ENCODE measurements around the gene FAM163B. TPM values are rescaled to one million over a fixed set of nuclear protein-coding genes. Genes with fewer than 3 reads are reported as not detected.

Gene FAM163B
- total RNA-seq, 1 experiment from 2014 or later: not detected

DNA sequence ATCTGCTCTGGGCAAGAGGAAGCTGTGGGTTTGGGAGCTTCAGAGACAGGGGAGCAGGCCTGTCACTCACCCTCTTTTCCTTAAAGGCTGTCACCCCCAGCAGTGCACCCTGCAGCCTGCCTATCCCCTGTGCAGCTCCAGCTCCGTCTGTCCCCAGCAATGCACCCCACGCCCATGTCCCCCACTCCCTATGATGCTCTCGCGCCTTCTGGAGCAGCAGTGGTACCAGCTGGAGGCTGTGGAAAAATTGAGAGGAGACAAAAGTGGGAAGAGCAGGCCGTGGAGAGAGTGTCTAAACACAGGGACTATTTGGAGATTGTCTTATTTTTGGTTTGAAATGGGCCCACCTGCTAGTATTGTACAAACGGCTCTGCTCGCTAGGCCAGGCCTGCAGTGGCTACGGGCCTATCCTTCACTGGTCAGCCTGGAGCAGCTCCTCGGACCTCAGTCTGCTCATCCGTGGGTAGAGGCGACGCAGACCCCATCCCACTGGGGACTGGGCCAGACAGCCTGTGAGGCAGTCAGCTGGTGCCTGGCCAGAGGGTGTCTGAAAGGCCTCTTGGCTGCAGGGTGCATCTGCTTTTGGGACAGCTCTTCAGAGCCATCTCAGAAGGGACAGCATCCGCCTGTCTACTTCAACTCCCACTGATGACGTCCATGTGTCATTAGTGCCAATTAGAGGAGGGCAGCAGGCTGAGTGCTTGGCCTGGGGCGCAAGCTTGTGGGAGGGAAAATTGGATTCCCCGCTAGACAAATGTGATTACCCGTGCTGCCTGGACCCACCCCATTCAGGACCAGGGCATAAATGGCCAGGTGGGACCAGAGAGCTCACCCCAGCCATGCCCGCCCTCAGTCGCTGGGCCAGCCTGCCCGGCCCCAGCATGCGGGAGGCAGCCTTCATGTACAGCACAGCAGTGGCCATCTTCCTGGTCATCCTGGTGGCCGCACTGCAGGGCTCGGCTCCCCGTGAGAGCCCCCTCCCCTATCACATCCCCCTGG lies 26.6 kb upstream of the FAM163B start, which contains the start of gene DBH:
Gene DBH, plus strand, starts transcription at position 831 of the 999 bp plus-strand sequence. Its CDS starts 9 bp downstream, at position 840.
- TF ChIP-seq, protein P1, sequence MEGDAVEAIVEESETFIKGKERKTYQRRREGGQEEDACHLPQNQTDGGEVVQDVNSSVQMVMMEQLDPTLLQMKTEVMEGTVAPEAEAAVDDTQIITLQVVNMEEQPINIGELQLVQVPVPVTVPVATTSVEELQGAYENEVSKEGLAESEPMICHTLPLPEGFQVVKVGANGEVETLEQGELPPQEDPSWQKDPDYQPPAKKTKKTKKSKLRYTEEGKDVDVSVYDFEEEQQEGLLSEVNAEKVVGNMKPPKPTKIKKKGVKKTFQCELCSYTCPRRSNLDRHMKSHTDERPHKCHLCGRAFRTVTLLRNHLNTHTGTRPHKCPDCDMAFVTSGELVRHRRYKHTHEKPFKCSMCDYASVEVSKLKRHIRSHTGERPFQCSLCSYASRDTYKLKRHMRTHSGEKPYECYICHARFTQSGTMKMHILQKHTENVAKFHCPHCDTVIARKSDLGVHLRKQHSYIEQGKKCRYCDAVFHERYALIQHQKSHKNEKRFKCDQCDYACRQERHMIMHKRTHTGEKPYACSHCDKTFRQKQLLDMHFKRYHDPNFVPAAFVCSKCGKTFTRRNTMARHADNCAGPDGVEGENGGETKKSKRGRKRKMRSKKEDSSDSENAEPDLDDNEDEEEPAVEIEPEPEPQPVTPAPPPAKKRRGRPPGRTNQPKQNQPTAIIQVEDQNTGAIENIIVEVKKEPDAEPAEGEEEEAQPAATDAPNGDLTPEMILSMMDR (IDR thresholded peaks at IDR 0.05; ENCODE audit: insufficient read depth in 1 of 2, low read depth in 1 of 2, low read length in 1 of 2, severe bottlenecking in 1 of 2, unreplicated experiment in 1 of 2): no peak
- Histone ChIP-seq H3K27me3 (replicated peaks; ENCODE audit: control insufficient read depth, insufficient read depth, low read length) (no peaks in the 10 kb centered on the region; the same call in 1 of the 2 replicates), H3K36me3 (ENCODE audit: control insufficient read depth, insufficient read depth, low read length) (no peaks in the 10 kb centered on the region), H3K4me1 (no peaks in the 10 kb centered on the region), H3K9me3 (no peaks in the 10 kb centered on the region), H3K4me3 (ENCODE audit: low read depth, low read length) (no peak within 1 kb of the TSS)
- H3K27me3 Mint-ChIP-seq (ENCODE audit: insufficient read depth, unreplicated experiment): peaks cover 27% of the 10 kb centered on the region
- no peak within 1 kb of the TSS for H3K27ac Mint-ChIP-seq (ENCODE audit: unreplicated experiment)
- CTCF ChIA-PET: no interaction called here
- H3K4me1 Mint-ChIP-seq (ENCODE audit: low read depth, unreplicated experiment): no peaks in the 10 kb centered on the region
- peaks cover 4% of the 10 kb centered on the region for H3K36me3 Mint-ChIP-seq (ENCODE audit: insufficient read depth, unreplicated experiment)
- no peak within 1 kb of the TSS for H3K4me3 Mint-ChIP-seq (ENCODE audit: unreplicated experiment)
- no TSS peak for BruUV-seq (replicated peaks)
- intact Hi-C loops (cut with micrococcal nuclease; ENCODE audit: unreplicated experiment): no loop called here
- no peak for DNase-seq
- no peaks in the 10 kb centered on the region for H3K9me3 Mint-ChIP-seq (ENCODE audit: unreplicated experiment)
- POLR2A ChIA-PET: no interaction called here

DNA sequence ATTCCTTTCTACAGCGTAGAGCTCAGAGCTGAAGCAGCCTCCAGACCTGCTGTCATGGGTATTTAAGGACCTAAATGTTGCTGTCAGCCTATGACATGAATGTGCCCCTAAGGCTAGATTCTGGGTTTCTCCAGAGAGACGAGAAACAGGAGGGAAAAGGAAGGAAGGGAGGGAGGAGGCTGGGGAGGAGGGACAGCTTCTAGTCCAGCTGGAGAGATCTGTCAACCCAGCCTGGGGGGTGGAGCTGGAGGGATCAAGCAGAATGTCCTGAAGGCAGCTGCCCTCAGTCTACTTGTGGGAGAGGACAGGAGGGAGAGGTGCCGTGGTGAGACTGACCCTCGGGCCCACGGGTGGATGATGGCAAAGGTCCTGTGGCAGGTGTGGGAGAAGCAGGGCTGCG lies 25.9 kb upstream of the FAM163B start:
- no peaks in the 10 kb centered on the region for H3K4me1 Mint-ChIP-seq (ENCODE audit: low read depth, unreplicated experiment)
- H3K27ac Mint-ChIP-seq (ENCODE audit: unreplicated experiment): no peak overlapping the region
- no peak overlapping the region for H3K4me3 Mint-ChIP-seq (ENCODE audit: unreplicated experiment)
- intact Hi-C loops (cut with micrococcal nuclease; ENCODE audit: unreplicated experiment): no loop called here
- peaks cover 4% of the 10 kb centered on the region for H3K36me3 Mint-ChIP-seq (ENCODE audit: insufficient read depth, unreplicated experiment)
- Histone ChIP-seq H3K9me3 (no peaks in the 10 kb centered on the region), H3K27me3 (replicated peaks; ENCODE audit: control insufficient read depth, insufficient read depth, low read length) (no peaks in the 10 kb centered on the region; the same call in 1 of the 2 replicates), H3K36me3 (ENCODE audit: control insufficient read depth, insufficient read depth, low read length) (no peaks in the 10 kb centered on the region), H3K4me3 (ENCODE audit: low read depth, low read length) (no peak overlapping the region), H3K4me1 (no peaks in the 10 kb centered on the region)
- no peaks in the 10 kb centered on the region for H3K9me3 Mint-ChIP-seq (ENCODE audit: unreplicated experiment)
- TF ChIP-seq, protein P1 (IDR thresholded peaks at IDR 0.05; ENCODE audit: insufficient read depth in 1 of 2, low read depth in 1 of 2, low read length in 1 of 2, severe bottlenecking in 1 of 2, unreplicated experiment in 1 of 2): no peak
- H3K27me3 Mint-ChIP-seq (ENCODE audit: insufficient read depth, unreplicated experiment): peaks cover 24% of the 10 kb centered on the region
- no peak for DNase-seq
- ChIA-PET CTCF (no interaction called here), POLR2A (no interaction called here)
- BruUV-seq (replicated peaks): no TSS peak

GRCh38 chr9:133634081-133634691 lies 25.0 kb upstream of the FAM163B start:
- H3K36me3 Mint-ChIP-seq (ENCODE audit: insufficient read depth, unreplicated experiment): peaks cover under 1% of the 10 kb centered on the region
- H3K27me3 ChIP-seq (replicated peaks; ENCODE audit: control insufficient read depth, insufficient read depth, low read length): no peaks in the 10 kb centered on the region; the same call in 1 of the 2 replicates
- no peak overlapping the region for H3K4me3 Mint-ChIP-seq (ENCODE audit: unreplicated experiment)
- H3K9me3 Mint-ChIP-seq (ENCODE audit: unreplicated experiment): no peaks in the 10 kb centered on the region
- H3K27me3 Mint-ChIP-seq (ENCODE audit: insufficient read depth, unreplicated experiment): peaks cover 24% of the 10 kb centered on the region
- no peaks in the 10 kb centered on the region for H3K36me3 ChIP-seq (ENCODE audit: control insufficient read depth, insufficient read depth, low read length)
- H3K4me1 Mint-ChIP-seq (ENCODE audit: low read depth, unreplicated experiment): no peaks in the 10 kb centered on the region
- TF ChIP-seq, protein P1 (IDR thresholded peaks at IDR 0.05; ENCODE audit: insufficient read depth in 1 of 2, low read depth in 1 of 2, low read length in 1 of 2, severe bottlenecking in 1 of 2, unreplicated experiment in 1 of 2): no peak
- H3K27ac Mint-ChIP-seq (ENCODE audit: unreplicated experiment): no peak overlapping the region
- H3K9me3 ChIP-seq: no peaks in the 10 kb centered on the region
- CTCF ChIA-PET: interaction anchor here (0.7 kb wide), 1 partner anchor 8 kb away, joined by 3 read pairs; no protein-coding TSS in a partner anchor
- intact Hi-C loops (cut with micrococcal nuclease; ENCODE audit: unreplicated experiment): no loop called here
- DNase-seq: no peak
- no peak overlapping the region for H3K4me3 ChIP-seq (ENCODE audit: low read depth, low read length)
- POLR2A ChIA-PET: no interaction called here
- no peaks in the 10 kb centered on the region for H3K4me1 ChIP-seq
- BruUV-seq (replicated peaks): no TSS peak
